HepG2 (cell line): ENCODE data around the gene ABCA8. TPM values are rescaled to one million over a fixed set of nuclear protein-coding genes. Genes with fewer than 3 reads are reported as not detected.

Source experiments
- ATAC-seq: fragments of 200-7000 bp; cut with Tn5 transposase; 3 replicates; pipeline ENCODE4 v1.9.1; 2020; ENCODE audit warnings: mild to moderate bottlenecking, moderate library complexity
- BruUV-seq: library from RNA; stranded (reverse); fragments of 400-500 nt; replicated peaks from 2 replicates; lab custom pipeline; 2021; lab: Mats Ljungman, UMichigan
- CTCF ChIA-PET: fragments of 300-600 bp; formaldehyde crosslinking; extraction: SDS; loops from one replicate; lab custom pipeline; 2021; ENCODE audit warnings: low total read pairs, inconsistent platforms, low intra/inter-chr PET ratio; lab: Yijun Ruan, JAX
- POLR2A ChIA-PET: fragments of 350-600 bp; sonication (Branson Sonifier 250); formaldehyde crosslinking; loops from one replicate; lab custom pipeline; 2020; ENCODE audit warnings: antibody characterized with exemption, inconsistent platforms; lab: Yijun Ruan, JAX
- DNase-seq: peaks from one replicate; pipeline ENCODE4 v3.0.0-alpha.2; 2015; ENCODE audit warnings: low spot score
- FAIRE-seq: peaks from 3 replicates; lab custom pipeline; 2011; peaks lifted over from hg19 to GRCh38; lab: Jason Lieb, UNC
- H2AFZ ChIP-seq: one replicate; pipeline ENCODE4 v1.6.1; 2011; ENCODE audit warnings: low read length, inconsistent platforms
- H3K27ac ChIP-seq: fragments of 300-600 bp; 3 replicates; pipeline ENCODE4 v1.8.0; 2011; ENCODE audit warnings: mixed run types, mild to moderate bottlenecking, mixed read lengths, low read length, inconsistent platforms; ENCODE audit not compliant: insufficient read depth; ENCODE audit errors: extremely low read length
- H3K27me3 ChIP-seq, 2 experiments: fragments of 200-600 bp in 1 of 2; 2 replicates in 1 of 2; 3 replicates in 1 of 2; pipeline versions ENCODE4 v1.6.0 to v1.8.0; 2011; ENCODE audit warnings: low read length in 2 of 2, mild to moderate bottlenecking in 2 of 2, moderate library complexity in 2 of 2, inconsistent platforms in 1 of 2; ENCODE audit not compliant: insufficient read depth in 2 of 2, control insufficient read depth in 1 of 2
- H3K36me3 ChIP-seq, 2 experiments: fragments of 200-600 bp in 1 of 2; replicated peaks in 1 of 2; 2 replicates in 1 of 2; 3 replicates in 1 of 2; pipeline versions ENCODE4 v1.5.1 to v1.8.0; 2011; ENCODE audit warnings: low read length in 2 of 2, inconsistent platforms in 1 of 2; ENCODE audit not compliant: insufficient read depth in 2 of 2, control insufficient read depth in 1 of 2
- H3K4me1 ChIP-seq: 2 replicates; pipeline ENCODE4 v1.5.1; 2012; ENCODE audit warnings: low read length, inconsistent platforms; ENCODE audit not compliant: insufficient read depth
- H3K4me2 ChIP-seq: 2 replicates; pipeline ENCODE4 v1.6.0; 2011; ENCODE audit warnings: low read depth, low read length, inconsistent platforms
- H3K4me3 ChIP-seq, 3 experiments: fragments of 200-600 bp in 1 of 3; sonication (generic), shearing (Covaris generic) in 1 of 3; replicated peaks in 1 of 3; 2 replicates each; pipeline ENCODE4 v1.5.1; 2011 to 2016; ENCODE audit warnings: low read length in 3 of 3, inconsistent platforms in 2 of 3, low read depth in 2 of 3, mild to moderate bottlenecking in 2 of 3, control low read depth in 1 of 3, mixed read lengths in 1 of 3; ENCODE audit not compliant: insufficient read depth in 1 of 3
- H3K79me2 ChIP-seq: one replicate; pipeline ENCODE4 v1.6.1; 2011; ENCODE audit warnings: low read length, inconsistent platforms; ENCODE audit not compliant: insufficient read depth
- H3K9ac ChIP-seq: 2 replicates; pipeline ENCODE4 v1.6.0; 2011; ENCODE audit warnings: mild to moderate bottlenecking, low read depth, low read length, inconsistent platforms; ENCODE audit not compliant: insufficient read depth
- H3K9me3 ChIP-seq: 2 replicates; pipeline ENCODE4 v1.5.1; 2012; ENCODE audit warnings: mild to moderate bottlenecking, low read length
- H4K20me1 ChIP-seq: 2 replicates; pipeline ENCODE4 v1.6.0; 2011; ENCODE audit warnings: inconsistent platforms, mild to moderate bottlenecking, low read length, moderate library complexity; ENCODE audit not compliant: insufficient read depth
- CHCHD3 ChIP-seq: sonication (generic); formaldehyde crosslinking; IDR thresholded peaks from 2 replicates; pipeline ENCODE4 v1.8.0; 2022; ENCODE audit warnings: mild to moderate bottlenecking, missing genetic modification reagents, moderate library complexity
- NR1H2 ChIP-seq: sonication (generic); formaldehyde crosslinking; IDR thresholded peaks from 2 replicates; pipeline ENCODE4 v1.8.1; 2022; ENCODE audit warnings: low read depth, missing genetic modification reagents, borderline replicate concordance
- RERE ChIP-seq: IDR thresholded peaks from 2 replicates; pipeline ENCODE4 v1.6.1; 2016; ENCODE audit warnings: low read depth, missing genetic modification reagents, missing compliant biosample characterization
- SALL1 ChIP-seq: sonication (generic); formaldehyde crosslinking; IDR thresholded peaks from 2 replicates; pipeline ENCODE4 v1.8.0; 2022; ENCODE audit warnings: mild to moderate bottlenecking, missing genetic modification reagents
- ZFP1 ChIP-seq: IDR thresholded peaks from 2 replicates; pipeline ENCODE4 v1.6.1; 2016
- ZFY ChIP-seq: sonication (generic); formaldehyde crosslinking; IDR thresholded peaks from 2 replicates; pipeline ENCODE4 v1.4.0; 2020; ENCODE audit warnings: missing genetic modification reagents
- ZNF331 ChIP-seq: sonication (generic); formaldehyde crosslinking; IDR thresholded peaks from 2 replicates; pipeline ENCODE4 v1.4.0; 2020; ENCODE audit warnings: missing genetic modification reagents
- ZNF574 ChIP-seq: sonication (generic); formaldehyde crosslinking; IDR thresholded peaks from 2 replicates; pipeline ENCODE4 v1.4.0; 2020; ENCODE audit warnings: missing genetic modification reagents
- ZNF713 ChIP-seq: sonication (generic); formaldehyde crosslinking; IDR thresholded peaks from 2 replicates; pipeline ENCODE4 v1.4.0; 2020; ENCODE audit warnings: mild to moderate bottlenecking, missing genetic modification reagents
- ZNF788 ChIP-seq: sonication (generic); formaldehyde crosslinking; IDR thresholded peaks from 2 replicates; pipeline ENCODE4 v1.5.0; 2020; ENCODE audit warnings: mild to moderate bottlenecking, missing genetic modification reagents, borderline replicate concordance
- ZSCAN22 ChIP-seq: sonication (generic); formaldehyde crosslinking; IDR thresholded peaks from 2 replicates; pipeline ENCODE4 v1.4.0; 2020; ENCODE audit warnings: mild to moderate bottlenecking, missing genetic modification reagents
- WGBS: methylation state at CpG from one replicate; pipeline ENCODE4 v1.1.6; 2017; ENCODE audit warnings: low lambda C conversion rate; 5-methylcytosine and 5-hydroxymethylcytosine counted together
- in situ Hi-C: cut with HindIII; loops from 2 replicates; pipeline ENCODE4 v1.10.0; 2017; ENCODE audit warnings: low pct_unique_long_range_greater_than_20kb; ENCODE audit not compliant: extremely low pct_ligation_motif_present
- intact Hi-C: fragments of 100-400 bp; cut with micrococcal nuclease; formaldehyde crosslinking; loops from one replicate; pipeline ENCODE4 v1.10.0; 2022; ENCODE audit not compliant: unreplicated experiment
- polyA plus RNA-seq, 8 experiments: library from polyadenylated mRNA; depleted of rRNA in 3 of 8; stranded (reverse) in 7 of 8; unstranded in 1 of 8; fragments of >200 nt; fragmentation: Illumina TruSeq in 4 of 8; extraction: Trizol in 4 of 8; gene quantifications; 2 replicates each; pipeline versions ENCODE4 v1.2.1 to v1.2.3, GENCODE V29; 2011 to 2016; ENCODE audit warnings: low read depth in 4 of 8, missing spikeins in 1 of 8, mixed read lengths in 1 of 8; ENCODE audit not compliant: insufficient read depth in 1 of 8
- total RNA-seq, 5 experiments: library from RNA; depleted of rRNA; stranded (reverse); fragments of >200 nt; fragmentation: Illumina TruSeq; extraction: Trizol; gene quantifications; 2 replicates each; pipeline ENCODE4 v1.2.3, GENCODE V29; 2016; ENCODE audit warnings: low read depth in 1 of 5

ABCA8 gene
- total and polyA plus RNA-seq, 2 of the 13 experiments (the other 11 are each of a cell fraction or from before 2014, with no cell fraction given), result 0.05 to 0.18 TPM

- no peak overlapping the region for H3K27ac ChIP-seq
- in situ Hi-C loops, result loop anchor here (5.0 kb wide), 1 partner anchor 134 kb away; no protein-coding TSS in a partner anchor
- TF ChIP-seq ZNF788 (CRISPR knock-in tag) (peak; percentile 50; the same call in 1 of the 2 replicates), SALL1 (CRISPR knock-in tag) (0 out of 2 replicates have a peak, but pooled peaks have one; percentile 5), RERE (CRISPR knock-in tag) (no peak), ZSCAN22 (no peak), ZFY (peak; percentile 0; the same call in 1 of the 2 replicates), ZNF331 (CRISPR knock-in tag) (no peak), ZFP1 (CRISPR knock-in tag) (no peak), ZNF574 (0 out of 2 replicates have a peak, but pooled peaks have one; percentile 30), ZNF713 (CRISPR knock-in tag) (no peak), NR1H2 (0 out of 2 replicates have a peak, but pooled peaks have one; percentile 33), CHCHD3 (CRISPR knock-in tag) (0 out of 2 replicates have a peak, but pooled peaks have one; percentile 3)
Measured at GRCh38 chr17:68910789-68911431, 44.3 kb downstream of the ABCA8 start.

More at GRCh38 chr17:68910789-68911431, 44.3 kb downstream of the ABCA8 start:
- Histone ChIP-seq H3K27me3 (no peaks in the 10 kb centered on the region), H3K36me3 (no peaks in the 10 kb centered on the region), H3K4me1 (peaks cover 54% of the 10 kb centered on the region), H2AFZ (peak overlapping the region; percentile 28), H4K20me1 (no peaks in the 10 kb centered on the region), H3K4me2 (no peak overlapping the region), H3K4me3 (no peak overlapping the region), H3K79me2 (no peaks in the 10 kb centered on the region), H3K9me3 (0 out of 2 replicates have a peak, but pooled peaks cover 7% of the 10 kb centered on the region), H3K9ac (no peak overlapping the region)
- CTCF ChIA-PET, result interaction anchor here (1.5 to 1.7 kb wide), 2 partner anchors 133 to 136 kb away, joined by 12 to 15 read pairs; no protein-coding TSS in a partner anchor
- POLR2A ChIA-PET, result interaction anchor here (1.8 kb wide), 1 partner anchor 137 kb away, joined by 8 read pairs; no protein-coding TSS in a partner anchor
- DNase-seq, result no peak
- 96% methylated on average over 2 of the region's 2 CpGs for WGBS
- ATAC-seq, result no peak; the same call in 2 of the 3 replicates
- intact Hi-C loops, result loop anchor here (1.0 kb wide), 2 partner anchors 117 to 134 kb away; no protein-coding TSS in a partner anchor
- no peak for FAIRE-seq
- BruUV-seq, result no TSS peak
